NCI-H524 (cell line): Measurements from ENCODE around the gene DMBT1.

ENCODE experiments used
- DNase-seq, 2 experiments: peaks; one replicate each; lab custom pipeline; 2025; lab: John Stamatoyannopoulos, UW

The DMBT1 gene

GRCh38 chr10:122646511-122647382, 86.2 kb downstream of the DMBT1 start:
- DNase-seq = no peak

- DNase-seq = no peak
Measured at GRCh38 chr10:122647383-122647968, 86.9 kb downstream of the DMBT1 start.

- peak in 1 of 2 experiments; percentile 35 for DNase-seq
Measured at GRCh38 chr10:122648599-122649428, 88.3 kb downstream of the DMBT1 start.

GRCh38 chr10:122649903-122650302, 89.3 kb downstream of the DMBT1 start:
- no peak for DNase-seq

GRCh38 chr10:122650331-122650730, 89.8 kb downstream of the DMBT1 start:
- no peak for DNase-seq

GRCh38 chr10:122655524-122656307, 95.2 kb downstream of the DMBT1 start:
- DNase-seq = no peak

- no peak for DNase-seq
Measured at GRCh38 chr10:122656308-122656705, 95.8 kb downstream of the DMBT1 start.

GRCh38 chr10:122656741-122657140, 96.2 kb downstream of the DMBT1 start:
- no peak for DNase-seq

GRCh38 chr10:122657255-122657654, 96.7 kb downstream of the DMBT1 start:
- no peak for DNase-seq

GRCh38 chr10:122657729-122658128, 97.2 kb downstream of the DMBT1 start:
- DNase-seq = peak in 1 of 2 experiments; percentile 24

GRCh38 chr10:122658356-122659049, 97.9 kb downstream of the DMBT1 start:
- no peak for DNase-seq

GRCh38 chr10:122659126-122659525, 98.6 kb downstream of the DMBT1 start:
- DNase-seq = no peak

- no peak for DNase-seq
Measured at GRCh38 chr10:122659651-122660050, 99.1 kb downstream of the DMBT1 start.

- no peak for DNase-seq
Measured at GRCh38 chr10:122660696-122661095, 100.1 kb downstream of the DMBT1 start.

- no peak for DNase-seq
Measured at GRCh38 chr10:122662231-122662630, 101.7 kb downstream of the DMBT1 start.

- DNase-seq = no peak
Measured at GRCh38 chr10:122663516-122664130, 103.1 kb downstream of the DMBT1 start.

- no peak for DNase-seq
Measured at GRCh38 chr10:122664501-122664900, 103.9 kb downstream of the DMBT1 start.

- no peak for DNase-seq
Measured at GRCh38 chr10:122665329-122665860, 104.8 kb downstream of the DMBT1 start.

- no peak for DNase-seq
Measured at GRCh38 chr10:122665946-122666345, 105.4 kb downstream of the DMBT1 start.

- DNase-seq = no peak
Measured at GRCh38 chr10:122669045-122669444, 108.5 kb downstream of the DMBT1 start.
